HG02884 (cell line): Measurements from ENCODE around the gene GPATCH8.

Experiments
- ATAC-seq: cut with Tn5 transposase; IDR thresholded peaks from one replicate; pipeline ENCODE4 v1.9.1; 2021; ENCODE audit warnings: mild to moderate bottlenecking, moderate library complexity; ENCODE audit not compliant: unreplicated experiment

Gene GPATCH8

GRCh38 chr17:44464037-44464436 is 39.2 kb downstream of the GPATCH8 start:
- no peak for ATAC-seq

- no peak for ATAC-seq
Measured at GRCh38 chr17:44451832-44452231, 51.4 kb downstream of the GPATCH8 start.

GRCh38 chr17:44451016-44451627 is 52.1 kb downstream of the GPATCH8 start:
- ATAC-seq: no peak

GRCh38 chr17:44448412-44448811 is 54.8 kb downstream of the GPATCH8 start:
- ATAC-seq: no peak

GRCh38 chr17:44444735-44445105 is 58.5 kb downstream of the GPATCH8 start:
- no peak for ATAC-seq

GRCh38 chr17:44442806-44443205 is 60.4 kb downstream of the GPATCH8 start:
- ATAC-seq: no peak

- no peak for ATAC-seq
Measured at GRCh38 chr17:44439168-44439567, 64.0 kb downstream of the GPATCH8 start.

GRCh38 chr17:44438636-44439035 is 64.6 kb downstream of the GPATCH8 start:
- ATAC-seq: no peak

GRCh38 chr17:44436336-44436735 is 66.9 kb downstream of the GPATCH8 start:
- no peak for ATAC-seq

GRCh38 chr17:44432254-44433157 is 70.7 kb downstream of the GPATCH8 start:
- no peak for ATAC-seq

GRCh38 chr17:44424828-44425461 is 78.3 kb downstream of the GPATCH8 start:
- no peak for ATAC-seq

GRCh38 chr17:44417553-44417952 is 85.7 kb downstream of the GPATCH8 start:
- no peak for ATAC-seq

GRCh38 chr17:44416558-44417289 is 86.5 kb downstream of the GPATCH8 start:
- ATAC-seq: no peak

- no peak for ATAC-seq
Measured at GRCh38 chr17:44414394-44415155, 88.6 kb downstream of the GPATCH8 start.

- no peak for ATAC-seq
Measured at GRCh38 chr17:44409309-44410028, 93.7 kb downstream of the GPATCH8 start.

GRCh38 chr17:44408786-44409185 is 94.4 kb downstream of the GPATCH8 start:
- no peak for ATAC-seq

- ATAC-seq: no peak
Measured at GRCh38 chr17:44402564-44403172, 100.5 kb downstream of the GPATCH8 start.

- ATAC-seq: no peak
Measured at GRCh38 chr17:44400226-44400847, 102.9 kb downstream of the GPATCH8 start.
